GM21423 (cell line): ENCODE data around the gene H2BK1.

ENCODE experiments used
- ATAC-seq: cut with Tn5 transposase; IDR thresholded peaks from one replicate; pipeline ENCODE4 v1.9.1; 2021; ENCODE audit warnings: mild to moderate bottlenecking, moderate library complexity; ENCODE audit not compliant: unreplicated experiment

The H2BK1 gene

GRCh38 chr7:151245360-151246101 lies 35.2 kb upstream of the H2BK1 start:
- ATAC-seq: peak; percentile 41

- ATAC-seq: no peak
Observed at GRCh38 chr7:151244841-151245346, 34.6 kb upstream of the H2BK1 start.

DNA sequence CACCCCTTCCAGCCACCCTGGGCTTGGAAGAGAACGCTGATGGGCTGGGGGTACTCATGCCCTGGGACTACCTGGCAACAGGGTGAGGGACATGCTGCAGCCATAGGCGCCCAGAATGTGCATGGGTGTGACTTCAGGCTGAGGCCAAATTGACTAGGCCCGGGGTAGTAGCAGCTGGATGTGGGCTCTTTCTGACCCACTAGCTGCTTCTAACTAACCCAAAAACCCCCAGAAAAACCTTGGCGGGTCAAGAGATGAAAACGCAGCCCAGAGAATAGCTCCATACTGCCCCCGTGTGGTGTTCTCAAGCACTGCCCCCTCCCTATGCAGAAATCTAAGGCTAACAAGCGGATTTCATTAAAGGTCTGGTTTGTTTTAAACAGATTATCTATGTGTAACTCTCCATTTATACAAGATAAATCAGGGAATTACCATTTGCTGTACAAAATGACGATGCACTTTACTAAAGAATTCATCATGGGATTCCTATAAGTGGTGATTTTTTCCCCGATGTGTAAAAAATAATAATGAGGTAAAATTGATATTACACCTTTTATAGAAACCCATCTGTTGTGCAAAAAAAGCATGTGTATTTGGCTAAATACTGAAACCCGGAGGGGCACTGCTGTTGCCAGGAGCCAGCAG lies 34.0 kb upstream of the H2BK1 start:
- ATAC-seq: no peak

GRCh38 chr7:151243408-151244195 lies 33.3 kb upstream of the H2BK1 start:
- ATAC-seq: no peak

- no peak for ATAC-seq
Observed at GRCh38 chr7:151243045-151243349, 32.7 kb upstream of the H2BK1 start.

DNA sequence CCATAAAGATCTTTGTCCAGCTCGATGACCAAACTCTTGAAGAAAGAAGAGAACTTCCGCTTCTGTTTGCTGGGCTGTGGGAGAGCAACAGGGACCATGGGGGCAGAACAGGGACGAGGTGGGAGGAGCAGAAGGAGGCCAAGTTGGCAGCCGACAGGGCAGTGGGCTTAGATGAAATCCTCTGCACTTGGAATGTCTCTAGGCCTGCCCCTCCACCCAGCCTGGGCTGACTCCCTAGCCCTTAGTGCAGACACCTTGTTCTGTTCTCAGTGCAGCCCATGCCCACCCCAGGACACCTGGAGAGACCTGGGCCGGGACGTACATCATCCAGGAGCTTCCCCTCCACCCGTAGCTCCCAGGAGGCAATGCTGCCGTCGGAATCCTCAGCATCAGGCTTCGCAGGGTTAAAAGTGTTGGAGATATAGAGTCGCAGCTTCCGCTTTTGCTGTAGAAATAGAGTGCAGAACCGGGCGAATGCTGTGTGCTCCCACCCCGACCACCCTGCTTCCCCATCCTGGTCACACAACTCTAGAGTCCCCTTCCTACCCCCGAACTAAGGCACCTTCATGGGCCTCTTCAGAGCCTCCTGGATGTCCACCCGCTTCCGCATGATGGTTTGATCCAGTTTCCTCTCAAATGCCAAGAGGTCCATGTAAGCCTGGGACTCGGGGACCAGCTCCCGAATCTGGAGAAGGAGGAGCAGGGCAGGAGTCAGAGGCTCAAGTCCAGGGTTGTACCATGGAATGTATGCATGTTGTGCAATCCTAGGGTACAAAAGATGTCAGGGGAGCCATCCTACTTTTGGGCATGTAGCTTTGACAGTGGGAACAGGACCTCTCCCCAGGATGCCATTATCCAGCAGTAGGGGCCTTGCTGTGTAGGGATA lies 32.1 kb upstream of the H2BK1 start:
- ATAC-seq: no peak

GRCh38 chr7:151241755-151242096 lies 31.4 kb upstream of the H2BK1 start:
- no peak for ATAC-seq

GRCh38 chr7:151240942-151241754 lies 30.9 kb upstream of the H2BK1 start:
- no peak for ATAC-seq

DNA sequence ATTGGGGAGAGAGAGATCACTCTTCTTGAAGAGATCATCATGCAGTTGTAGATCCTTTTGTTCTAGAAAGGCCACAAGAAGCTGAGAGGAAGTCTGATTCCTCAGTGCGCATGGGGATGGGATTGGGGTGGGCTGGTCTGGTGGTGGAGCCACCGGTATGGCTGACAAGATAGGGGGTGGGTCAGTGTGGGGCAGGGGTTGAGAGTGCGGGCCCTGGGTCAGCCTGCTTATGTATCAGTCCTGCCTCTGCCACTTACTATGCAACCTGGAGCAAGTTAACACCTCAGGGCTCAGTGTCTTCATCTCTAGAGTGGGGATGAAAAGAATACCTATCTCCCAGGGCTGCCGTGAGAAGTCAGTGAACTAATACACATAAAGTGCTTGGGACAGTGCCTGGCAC lies 30.2 kb upstream of the H2BK1 start:
- ATAC-seq: no peak

DNA sequence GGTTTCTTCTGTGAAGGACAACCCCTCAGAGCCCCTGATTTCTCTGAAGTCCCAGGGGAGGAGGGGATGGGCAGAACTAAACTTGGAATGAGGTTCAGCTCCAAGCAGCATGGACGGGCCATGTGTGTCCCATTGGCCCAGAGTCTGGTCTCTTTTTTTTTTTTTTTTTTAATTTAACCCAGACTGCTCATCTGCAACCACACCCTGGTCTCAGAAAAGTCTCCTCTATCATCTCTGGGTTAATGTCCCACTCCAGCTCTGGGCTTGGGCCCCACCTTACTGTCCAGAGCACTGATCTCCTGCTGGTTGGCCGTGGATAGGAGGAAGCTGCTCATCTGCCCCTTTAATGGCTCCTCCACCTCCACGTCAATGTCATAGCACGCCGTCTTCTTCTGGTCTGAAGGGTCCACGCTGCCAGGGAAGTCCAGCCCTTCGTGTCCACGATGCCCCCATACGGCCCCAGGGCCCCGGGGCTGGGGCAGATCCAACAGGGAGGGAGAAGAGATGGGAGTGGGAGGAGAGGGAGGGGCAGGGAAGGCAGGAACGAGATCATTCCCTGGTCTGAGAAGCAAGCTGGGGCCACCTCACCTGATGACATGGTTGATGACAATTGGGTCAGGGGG lies 29.7 kb upstream of the H2BK1 start:
- no peak for ATAC-seq

GRCh38 chr7:151238924-151239836 lies 28.9 kb upstream of the H2BK1 start:
- ATAC-seq: no peak

- no peak for ATAC-seq
Observed at GRCh38 chr7:151238190-151238810, 28.0 kb upstream of the H2BK1 start.

- ATAC-seq: no peak
Observed at GRCh38 chr7:151237244-151238189, 27.2 kb upstream of the H2BK1 start.

DNA sequence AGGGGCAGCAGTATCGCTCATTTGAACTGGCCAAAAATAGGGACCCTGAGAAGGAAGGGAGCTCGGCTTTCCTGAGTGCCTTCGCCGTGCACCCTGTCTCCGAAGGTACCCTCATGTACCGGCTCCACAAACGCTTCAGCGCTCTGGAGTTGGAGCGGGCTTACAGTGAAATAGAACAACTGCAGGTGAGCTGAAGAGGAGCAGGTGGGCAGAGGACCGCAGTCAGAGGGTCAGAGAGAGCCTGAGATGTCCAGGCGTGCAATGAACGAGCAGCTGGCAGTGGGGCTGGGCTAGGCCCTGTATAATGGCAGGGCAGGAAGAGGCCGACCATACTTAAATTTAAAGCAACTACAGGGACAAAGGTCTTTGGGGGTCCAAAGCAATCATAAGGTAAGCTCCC lies 26.1 kb upstream of the H2BK1 start:
- no peak for ATAC-seq

GRCh38 chr7:151235091-151235787 lies 25.0 kb upstream of the H2BK1 start:
- no peak for ATAC-seq

DNA sequence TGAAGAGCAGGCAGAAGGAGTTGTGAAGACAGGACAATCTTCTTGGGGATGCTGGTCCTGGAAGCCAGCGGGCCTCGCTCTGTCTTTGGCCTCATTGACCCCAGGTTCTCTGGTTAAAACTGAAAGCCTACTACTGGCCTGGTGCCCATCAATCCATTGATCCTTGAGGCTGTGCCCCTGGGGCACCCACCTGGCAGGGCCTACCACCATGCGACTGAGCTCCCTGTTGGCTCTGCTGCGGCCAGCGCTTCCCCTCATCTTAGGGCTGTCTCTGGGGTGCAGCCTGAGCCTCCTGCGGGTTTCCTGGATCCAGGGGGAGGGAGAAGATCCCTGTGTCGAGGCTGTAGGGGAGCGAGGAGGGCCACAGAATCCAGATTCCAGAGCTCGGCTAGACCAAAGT lies 23.5 kb upstream of the H2BK1 start:
- ATAC-seq: no peak
